Cardiac fibroblast (primary cell): ENCODE data around the gene HERC4.
A peak's percentile ranks its signal among the peaks of the same experiment; 100 is the strongest.
"Not testable (repeated sequence)": the region's sequence is repeated elsewhere in the genome, so short reads cannot be mapped to it uniquely, and the experiment has no call there.

ENCODE experiments used
- DNase-seq, 2 donors: peaks; one replicate each; pipeline versions ENCODE4 v3.0.0 to v3.0.0-alpha.2; 2010; ENCODE audit warnings: low read depth in 2 of 2
- H3K4me3 ChIP-seq, 2 donors: replicated peaks in 1 of 2; 1 replicate in 1 of 2; 2 replicates in 1 of 2; pipeline ENCODE4 v1.5.1; 2011; ENCODE audit warnings: low read depth in 2 of 2, low read length in 2 of 2, mild to moderate bottlenecking in 2 of 2, moderate library complexity in 1 of 2
- TF ChIP-seq, protein P1 (sequence below): IDR thresholded peaks from one replicate; pipeline ENCODE4 v1.5.1; 2011; ENCODE audit warnings: low read depth, mild to moderate bottlenecking, low read length, inconsistent platforms

HERC4 gene

DNA sequence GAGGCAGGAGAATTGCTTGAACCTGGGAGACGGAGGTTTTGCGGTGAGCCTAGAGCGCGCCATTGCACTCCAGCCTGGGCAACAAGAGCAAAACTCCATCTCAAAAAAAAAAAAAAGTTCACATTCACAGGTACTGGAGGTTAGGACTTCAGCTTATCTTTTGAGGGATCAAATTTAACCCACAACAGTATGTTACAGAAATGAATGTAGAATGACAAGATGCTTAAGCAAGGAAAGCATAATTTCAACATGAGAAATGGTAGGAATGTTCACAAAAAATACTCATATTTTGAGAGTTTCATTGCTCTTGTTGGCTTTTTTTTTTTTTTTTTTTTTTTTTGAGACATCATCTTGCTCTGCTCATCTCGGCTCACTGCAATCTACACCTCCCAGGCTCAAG, 1.9 kb upstream of the HERC4 start:
- TF ChIP-seq, protein P1, sequence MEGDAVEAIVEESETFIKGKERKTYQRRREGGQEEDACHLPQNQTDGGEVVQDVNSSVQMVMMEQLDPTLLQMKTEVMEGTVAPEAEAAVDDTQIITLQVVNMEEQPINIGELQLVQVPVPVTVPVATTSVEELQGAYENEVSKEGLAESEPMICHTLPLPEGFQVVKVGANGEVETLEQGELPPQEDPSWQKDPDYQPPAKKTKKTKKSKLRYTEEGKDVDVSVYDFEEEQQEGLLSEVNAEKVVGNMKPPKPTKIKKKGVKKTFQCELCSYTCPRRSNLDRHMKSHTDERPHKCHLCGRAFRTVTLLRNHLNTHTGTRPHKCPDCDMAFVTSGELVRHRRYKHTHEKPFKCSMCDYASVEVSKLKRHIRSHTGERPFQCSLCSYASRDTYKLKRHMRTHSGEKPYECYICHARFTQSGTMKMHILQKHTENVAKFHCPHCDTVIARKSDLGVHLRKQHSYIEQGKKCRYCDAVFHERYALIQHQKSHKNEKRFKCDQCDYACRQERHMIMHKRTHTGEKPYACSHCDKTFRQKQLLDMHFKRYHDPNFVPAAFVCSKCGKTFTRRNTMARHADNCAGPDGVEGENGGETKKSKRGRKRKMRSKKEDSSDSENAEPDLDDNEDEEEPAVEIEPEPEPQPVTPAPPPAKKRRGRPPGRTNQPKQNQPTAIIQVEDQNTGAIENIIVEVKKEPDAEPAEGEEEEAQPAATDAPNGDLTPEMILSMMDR = no peak
- DNase-seq = no peak

GRCh38 chr10:68076081-68076480, 998 bp upstream of the HERC4 start:
- DNase-seq, H3K4me3 ChIP-seq: not testable (repeated sequence)

More for the DNA sequence above, 1.9 kb upstream of the HERC4 start:
- no peak overlapping the region for H3K4me3 ChIP-seq

- H3K4me3 ChIP-seq = peak overlapping the region; percentile 19 to 31
- no peak for DNase-seq
- TF ChIP-seq, protein P1 = no peak
Observed at GRCh38 chr10:68075550-68076004, 494 bp upstream of the HERC4 start.

- peak overlapping the region; percentile 97 to 99 for H3K4me3 ChIP-seq
- TF ChIP-seq, protein P1 = no peak
- DNase-seq = peak; percentile 35 to 47
Observed at GRCh38 chr10:68074031-68074774, 880 bp downstream of the HERC4 start.

DNA sequence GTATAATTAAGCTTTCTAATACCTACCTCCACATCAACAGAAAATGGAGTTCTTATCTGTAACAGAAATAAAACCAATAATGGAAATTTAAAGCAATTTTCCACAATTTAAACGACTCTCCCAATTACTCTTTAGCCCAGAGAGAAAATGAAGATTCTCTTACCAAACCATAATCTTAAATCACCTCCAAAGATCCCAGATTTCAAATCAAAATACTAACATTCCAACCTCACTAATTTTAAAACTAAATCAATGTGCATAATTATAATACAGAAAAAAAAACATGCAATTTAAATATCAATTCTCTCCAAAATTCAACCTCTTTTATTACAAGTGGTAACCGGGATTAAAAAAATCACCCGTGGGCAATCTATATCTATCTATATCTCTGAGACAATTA, 1.5 kb downstream of the HERC4 start:
- DNase-seq = no peak
- TF ChIP-seq, protein P1 = no peak
- H3K4me3 ChIP-seq = peak overlapping the region; percentile 97 to 99

- H3K4me3 ChIP-seq = no peak overlapping the region
- TF ChIP-seq, protein P1 = no peak
- DNase-seq = no peak
Observed at GRCh38 chr10:68067508-68067907, 7.6 kb downstream of the HERC4 start.

- TF ChIP-seq, protein P1 = no peak
- no peak overlapping the region for H3K4me3 ChIP-seq
- no peak for DNase-seq
Observed at GRCh38 chr10:68067029-68067428, 8.1 kb downstream of the HERC4 start.
